HepG2 (cell line): Measurements from ENCODE around the gene FDXR. TPM values are rescaled to one million over a fixed set of nuclear protein-coding genes. Genes with fewer than 3 reads are reported as not detected.
A peak's percentile ranks its signal among the peaks of the same experiment; 100 is the strongest.

Experiments used
- ATAC-seq: fragments of 200-7000 bp; cut with Tn5 transposase; 3 replicates; pipeline ENCODE4 v1.9.1; 2020; ENCODE audit warnings: mild to moderate bottlenecking, moderate library complexity
- BruUV-seq: library from RNA; stranded (reverse); fragments of 400-500 nt; replicated peaks from 2 replicates; lab custom pipeline; 2021; lab: Mats Ljungman, UMichigan
- CTCF ChIA-PET: fragments of 300-600 bp; formaldehyde crosslinking; extraction: SDS; loops from one replicate; lab custom pipeline; 2021; ENCODE audit warnings: low total read pairs, inconsistent platforms, low intra/inter-chr PET ratio; lab: Yijun Ruan, JAX
- POLR2A ChIA-PET: fragments of 350-600 bp; sonication (Branson Sonifier 250); formaldehyde crosslinking; loops from one replicate; lab custom pipeline; 2020; ENCODE audit warnings: antibody characterized with exemption, inconsistent platforms; lab: Yijun Ruan, JAX
- DNase-seq: peaks from one replicate; pipeline ENCODE4 v3.0.0-alpha.2; 2015; ENCODE audit warnings: low spot score
- FAIRE-seq: peaks from 3 replicates; lab custom pipeline; 2011; peaks lifted over from hg19 to GRCh38; lab: Jason Lieb, UNC
- H2AFZ ChIP-seq: one replicate; pipeline ENCODE4 v1.6.1; 2011; ENCODE audit warnings: low read length, inconsistent platforms
- H3K27ac ChIP-seq: fragments of 300-600 bp; 3 replicates; pipeline ENCODE4 v1.8.0; 2011; ENCODE audit warnings: mixed run types, mild to moderate bottlenecking, mixed read lengths, low read length, inconsistent platforms; ENCODE audit not compliant: insufficient read depth; ENCODE audit errors: extremely low read length
- H3K27me3 ChIP-seq, 2 experiments: fragments of 200-600 bp in 1 of 2; 2 replicates in 1 of 2; 3 replicates in 1 of 2; pipeline versions ENCODE4 v1.6.0 to v1.8.0; 2011; ENCODE audit warnings: low read length in 2 of 2, mild to moderate bottlenecking in 2 of 2, moderate library complexity in 2 of 2, inconsistent platforms in 1 of 2; ENCODE audit not compliant: insufficient read depth in 2 of 2, control insufficient read depth in 1 of 2
- H3K36me3 ChIP-seq, 2 experiments: fragments of 200-600 bp in 1 of 2; replicated peaks in 1 of 2; 2 replicates in 1 of 2; 3 replicates in 1 of 2; pipeline versions ENCODE4 v1.5.1 to v1.8.0; 2011; ENCODE audit warnings: low read length in 2 of 2, inconsistent platforms in 1 of 2; ENCODE audit not compliant: insufficient read depth in 2 of 2, control insufficient read depth in 1 of 2
- H3K4me1 ChIP-seq: 2 replicates; pipeline ENCODE4 v1.5.1; 2012; ENCODE audit warnings: low read length, inconsistent platforms; ENCODE audit not compliant: insufficient read depth
- H3K4me2 ChIP-seq: 2 replicates; pipeline ENCODE4 v1.6.0; 2011; ENCODE audit warnings: low read depth, low read length, inconsistent platforms
- H3K4me3 ChIP-seq, 3 experiments: fragments of 200-600 bp in 1 of 3; sonication (generic), shearing (Covaris generic) in 1 of 3; replicated peaks in 1 of 3; 2 replicates each; pipeline ENCODE4 v1.5.1; 2011 to 2016; ENCODE audit warnings: low read length in 3 of 3, inconsistent platforms in 2 of 3, low read depth in 2 of 3, mild to moderate bottlenecking in 2 of 3, control low read depth in 1 of 3, mixed read lengths in 1 of 3; ENCODE audit not compliant: insufficient read depth in 1 of 3
- H3K79me2 ChIP-seq: one replicate; pipeline ENCODE4 v1.6.1; 2011; ENCODE audit warnings: low read length, inconsistent platforms; ENCODE audit not compliant: insufficient read depth
- H3K9ac ChIP-seq: 2 replicates; pipeline ENCODE4 v1.6.0; 2011; ENCODE audit warnings: mild to moderate bottlenecking, low read depth, low read length, inconsistent platforms; ENCODE audit not compliant: insufficient read depth
- H3K9me3 ChIP-seq: 2 replicates; pipeline ENCODE4 v1.5.1; 2012; ENCODE audit warnings: mild to moderate bottlenecking, low read length
- H4K20me1 ChIP-seq: 2 replicates; pipeline ENCODE4 v1.6.0; 2011; ENCODE audit warnings: inconsistent platforms, mild to moderate bottlenecking, low read length, moderate library complexity; ENCODE audit not compliant: insufficient read depth
- ARID2 ChIP-seq: sonication (generic); formaldehyde crosslinking; IDR thresholded peaks from 2 replicates; pipeline ENCODE4 v1.8.1; 2022; ENCODE audit warnings: mild to moderate bottlenecking, missing genetic modification reagents, borderline replicate concordance
- IRX3 ChIP-seq: sonication (generic); formaldehyde crosslinking; IDR thresholded peaks from 2 replicates; pipeline ENCODE4 v1.8.1; 2023; ENCODE audit warnings: mild to moderate bottlenecking, low read depth, missing genetic modification reagents, borderline replicate concordance
- KLF16 ChIP-seq, 2 experiments: sonication (generic) in 1 of 2; formaldehyde crosslinking in 1 of 2; IDR thresholded peaks; 2 replicates each; pipeline versions ENCODE4 v1.6.1 to v1.8.0; 2016 to 2023; ENCODE audit warnings: missing genetic modification reagents in 2 of 2, missing compliant biosample characterization in 1 of 2
- MLXIP ChIP-seq: sonication (generic); formaldehyde crosslinking; IDR thresholded peaks from 2 replicates; pipeline ENCODE4 v1.9.0; 2021; ENCODE audit warnings: missing genetic modification reagents, borderline replicate concordance
- SATB2 ChIP-seq: sonication (generic); formaldehyde crosslinking; IDR thresholded peaks from 2 replicates; pipeline ENCODE4 v1.5.0; 2020; ENCODE audit warnings: missing genetic modification reagents
- ZBED4 ChIP-seq: sonication (generic); formaldehyde crosslinking; IDR thresholded peaks from 2 replicates; pipeline ENCODE4 v1.4.0; 2020; ENCODE audit warnings: missing genetic modification reagents, borderline replicate concordance
- ZMYM3 ChIP-seq: sonication (generic); formaldehyde crosslinking; IDR thresholded peaks from 2 replicates; pipeline ENCODE4 v1.5.1; 2020; ENCODE audit warnings: mild to moderate bottlenecking, missing genetic modification reagents
- ZNF543 ChIP-seq: sonication (generic); formaldehyde crosslinking; IDR thresholded peaks from 2 replicates; pipeline ENCODE4 v1.4.0; 2020; ENCODE audit warnings: mild to moderate bottlenecking, missing genetic modification reagents
- WGBS: methylation state at CpG from one replicate; pipeline ENCODE4 v1.1.6; 2017; ENCODE audit warnings: low lambda C conversion rate; 5-methylcytosine and 5-hydroxymethylcytosine counted together
- in situ Hi-C: cut with HindIII; loops from 2 replicates; pipeline ENCODE4 v1.10.0; 2017; ENCODE audit warnings: low pct_unique_long_range_greater_than_20kb; ENCODE audit not compliant: extremely low pct_ligation_motif_present
- intact Hi-C: fragments of 100-400 bp; cut with micrococcal nuclease; formaldehyde crosslinking; loops from one replicate; pipeline ENCODE4 v1.10.0; 2022; ENCODE audit not compliant: unreplicated experiment
- polyA plus RNA-seq, 8 experiments: library from polyadenylated mRNA; depleted of rRNA in 3 of 8; stranded (reverse) in 7 of 8; unstranded in 1 of 8; fragments of >200 nt; fragmentation: Illumina TruSeq in 4 of 8; extraction: Trizol in 4 of 8; gene quantifications; 2 replicates each; pipeline versions ENCODE4 v1.2.1 to v1.2.3, GENCODE V29; 2011 to 2016; ENCODE audit warnings: low read depth in 4 of 8, missing spikeins in 1 of 8, mixed read lengths in 1 of 8; ENCODE audit not compliant: insufficient read depth in 1 of 8
- total RNA-seq, 5 experiments: library from RNA; depleted of rRNA; stranded (reverse); fragments of >200 nt; fragmentation: Illumina TruSeq; extraction: Trizol; gene quantifications; 2 replicates each; pipeline ENCODE4 v1.2.3, GENCODE V29; 2016; ENCODE audit warnings: low read depth in 1 of 5

Gene FDXR
- total and polyA plus RNA-seq, 2 of the 13 experiments (the other 11 are each of a cell fraction or from before 2014, with no cell fraction given): 23.4 to 116 TPM

- POLR2A ChIA-PET: interaction anchor here (1.2 kb wide), 1 partner anchor 126 kb away, joined by 5 read pairs; no protein-coding TSS in a partner anchor
- no peak for FAIRE-seq
Measured at GRCh38 chr17:74900208-74900607, 27.4 kb upstream of the FDXR start.

GRCh38 chr17:74898376-74898946, 25.7 kb upstream of the FDXR start:
- H3K9ac ChIP-seq: no peak overlapping the region
- no peaks in the 10 kb centered on the region for H3K36me3 ChIP-seq
- H3K27ac ChIP-seq: no peak overlapping the region
- in situ Hi-C loops (no loop called here), intact Hi-C loops (no loop called here)
- 15% methylated on average over 10 of the region's 11 CpGs for WGBS
- FAIRE-seq: no peak
- no peak for ATAC-seq
- H3K27me3 ChIP-seq: peaks cover 16 to 61% of the 10 kb centered on the region in 2 experiments; a peak in 4 of 5 replicates
- no peak for DNase-seq
- POLR2A ChIA-PET: interaction anchor here (0.9 kb wide), 1 partner anchor 25 kb away, joined by 4 read pairs; the partner anchor contains the start of gene FDXR
- peaks cover 8% of the 10 kb centered on the region for H3K4me1 ChIP-seq
- H4K20me1 ChIP-seq: no peaks in the 10 kb centered on the region
- CTCF ChIA-PET: no interaction called here
- no TSS peak for BruUV-seq
- H3K4me2 ChIP-seq: no peak overlapping the region
- H3K4me3 ChIP-seq: no peak overlapping the region
- H3K9me3 ChIP-seq: no peaks in the 10 kb centered on the region
- H2AFZ ChIP-seq: no peak overlapping the region
- no peaks in the 10 kb centered on the region for H3K79me2 ChIP-seq
- TF ChIP-seq ZBED4 (CRISPR knock-in tag) (no peak), ARID2 (no peak), ZNF543 (no peak), KLF16 (CRISPR knock-in tag; IDR thresholded peaks at IDR 0.05) (no peak), ZMYM3 (CRISPR knock-in tag) (0 out of 2 replicates have a peak, but pooled peaks have one; percentile 52), MLXIP (CRISPR knock-in tag) (no peak)

More at GRCh38 chr17:74900208-74900607, 27.4 kb upstream of the FDXR start:
- intact Hi-C loops: no loop called here
- in situ Hi-C loops: no loop called here
- DNase-seq (no peak), ATAC-seq (no peak)
- BruUV-seq: no TSS peak
- Histone ChIP-seq H4K20me1 (no peaks in the 10 kb centered on the region), H3K9ac (no peak overlapping the region), H3K79me2 (no peaks in the 10 kb centered on the region), H3K27ac (no peak overlapping the region), H3K36me3 (no peaks in the 10 kb centered on the region), H3K4me1 (no peaks in the 10 kb centered on the region), H3K9me3 (no peaks in the 10 kb centered on the region), H2AFZ (no peak overlapping the region), H3K4me2 (no peak overlapping the region), H3K27me3 (peaks cover 14 to 66% of the 10 kb centered on the region in 2 experiments), H3K4me3 (no peak overlapping the region)
- TF ChIP-seq IRX3 (CRISPR knock-in tag) (no peak), SATB2 (no peak)
- WGBS: 1% methylated on average over 8 of the region's 8 CpGs
- CTCF ChIA-PET: no interaction called here
